GM12878 (cell line): ENCODE measurements around the gene ZFP62. TPM values are rescaled to one million over a fixed set of nuclear protein-coding genes. Genes with fewer than 3 reads are reported as not detected.

Experiments used
- ATAC-seq: fragments of 200-7000 bp; cut with Tn5 transposase; 3 replicates; pipeline ENCODE4 v1.9.1; 2020; ENCODE audit warnings: mild to moderate bottlenecking, moderate library complexity
- BruUV-seq: library from RNA; stranded (reverse); fragments of 400-500 nt; replicated peaks from 2 replicates; lab custom pipeline; 2021; lab: Mats Ljungman, UMichigan
- CTCF ChIA-PET: fragments of 300-600 bp; sonication (Branson Sonifier 250); formaldehyde crosslinking; extraction: SDS; loops from one replicate; lab custom pipeline; 2021; ENCODE audit warnings: inconsistent platforms; lab: Yijun Ruan, JAX
- POLR2A ChIA-PET: fragments of 350-600 bp; formaldehyde crosslinking; extraction: SDS; loops from one replicate; lab custom pipeline; 2021; ENCODE audit warnings: inconsistent platforms; lab: Charles Lee
- RAD21 ChIA-PET: fragments of 300-600 bp; sonication (Branson Sonifier 250); formaldehyde crosslinking; loops from one replicate; lab custom pipeline; 2023; ENCODE audit warnings: antibody characterized with exemption; ENCODE audit not compliant: unreplicated experiment; lab: Charles Lee
- SMC1A ChIA-PET: fragments of 300-600 bp; sonication (Branson Sonifier 250); formaldehyde crosslinking; loops from one replicate; lab custom pipeline; 2023; ENCODE audit not compliant: unreplicated experiment, uncharacterized antibody; lab: Charles Lee
- DNase-seq: peaks from one replicate; pipeline ENCODE4 v3.0.0-alpha.2; 2011; ENCODE audit warnings: low read depth, low spot score
- FAIRE-seq: peaks from 3 replicates; lab custom pipeline; 2011; peaks lifted over from hg19 to GRCh38; lab: Jason Lieb, UNC
- H2AFZ ChIP-seq: 2 replicates; pipeline ENCODE4 v1.6.0; 2011; ENCODE audit warnings: low read depth, low read length, control low read depth; ENCODE audit not compliant: control insufficient read depth
- H3K27ac ChIP-seq: 2 replicates; pipeline ENCODE4 v1.5.1; 2011; ENCODE audit warnings: control low read depth; ENCODE audit not compliant: control insufficient read depth, insufficient read depth
- H3K27me3 ChIP-seq, 2 experiments: replicated peaks in 1 of 2; 2 replicates each; pipeline versions ENCODE4 v1.6.0 to v1.6.1; 2011; ENCODE audit warnings: low read length in 1 of 2; ENCODE audit not compliant: control insufficient read depth in 2 of 2, insufficient read depth in 2 of 2
- H3K36me3 ChIP-seq, 2 experiments: 2 replicates each; pipeline ENCODE4 v1.5.1; 2011; ENCODE audit warnings: low read length in 1 of 2; ENCODE audit not compliant: control insufficient read depth in 2 of 2, insufficient read depth in 2 of 2
- H3K4me1 ChIP-seq: 2 replicates; pipeline ENCODE4 v1.6.1; 2011; ENCODE audit warnings: mild to moderate bottlenecking, low read length, moderate library complexity, mixed read lengths; ENCODE audit not compliant: control insufficient read depth, insufficient read depth
- H3K4me2 ChIP-seq: 2 replicates; pipeline ENCODE4 v1.6.0; 2011; ENCODE audit warnings: control low read depth; ENCODE audit not compliant: control insufficient read depth, insufficient read depth
- H3K4me3 ChIP-seq: fragments of 200-600 bp; sonication (generic); 2 replicates; pipeline ENCODE4 v1.5.1; 2016
- H3K79me2 ChIP-seq: 2 replicates; pipeline ENCODE4 v1.6.0; 2011; ENCODE audit warnings: low read length; ENCODE audit not compliant: control insufficient read depth, insufficient read depth
- H3K9ac ChIP-seq: 2 replicates; pipeline ENCODE4 v1.8.0; 2011; ENCODE audit warnings: low read length, control low read depth, mixed read lengths; ENCODE audit not compliant: control insufficient read depth, insufficient read depth
- H3K9me3 ChIP-seq: replicated peaks from 3 replicates; pipeline ENCODE4 v1.5.1; 2011; ENCODE audit warnings: mild to moderate bottlenecking, low read length; ENCODE audit not compliant: control insufficient read depth, insufficient read depth
- H4K20me1 ChIP-seq: 2 replicates; pipeline ENCODE4 v1.6.0; 2011; ENCODE audit not compliant: control insufficient read depth, insufficient read depth
- BCLAF1 ChIP-seq: fragments of 450-650 bp; IDR thresholded peaks from 2 replicates; pipeline ENCODE4 v1.6.1; 2017; ENCODE audit warnings: antibody characterized with exemption, mild to moderate bottlenecking, moderate library complexity
- BRCA1 ChIP-seq: IDR thresholded peaks from 2 replicates; pipeline ENCODE4 v1.6.1; 2011; ENCODE audit warnings: low read depth, low read length, improper control_type of control experiment
- CBX3 ChIP-seq: fragments of 200-600 bp; sonication (generic); IDR thresholded peaks from 2 replicates; pipeline ENCODE4 v1.6.1; 2016; ENCODE audit warnings: low read depth, borderline replicate concordance
- CBX5 ChIP-seq: sonication (generic); IDR thresholded peaks from 2 replicates; pipeline ENCODE4 v1.6.1; 2016; ENCODE audit warnings: low read depth, moderate library complexity, mild to moderate bottlenecking, inconsistent platforms
- CREB1 ChIP-seq: IDR thresholded peaks from 2 replicates; pipeline ENCODE4 v1.6.1; 2012; ENCODE audit warnings: low read depth, mild to moderate bottlenecking, inconsistent platforms
- CUX1 ChIP-seq: IDR thresholded peaks from 2 replicates; pipeline ENCODE4 v1.6.1; 2012; ENCODE audit warnings: improper control_type of control experiment, low read depth, low read length; ENCODE audit not compliant: insufficient replicate concordance
- HDGF ChIP-seq: fragments of 450-650 bp; IDR thresholded peaks from 2 replicates; pipeline ENCODE4 v1.6.1; 2016; ENCODE audit warnings: antibody characterized with exemption
- IKZF1 ChIP-seq: fragments of 450-650 bp; conservative IDR thresholded peaks from 2 replicates; pipeline ENCODE4 v1.6.1; 2017; ENCODE audit warnings: antibody characterized with exemption, mild to moderate bottlenecking
- JUND ChIP-seq: IDR thresholded peaks from 2 replicates; pipeline ENCODE4 v1.6.1; 2012; ENCODE audit warnings: low read depth, mild to moderate bottlenecking, low read length, improper control_type of control experiment, moderate library complexity
- MLLT1 ChIP-seq: fragments of 450-650 bp; IDR thresholded peaks from 2 replicates; pipeline ENCODE4 v1.6.1; 2016; ENCODE audit warnings: mild to moderate bottlenecking
- PKNOX1 ChIP-seq: fragments of 450-650 bp; IDR thresholded peaks from 2 replicates; pipeline ENCODE4 v1.6.1; 2016; ENCODE audit warnings: mild to moderate bottlenecking
- RB1 ChIP-seq: fragments of 450-650 bp; formaldehyde crosslinking; IDR thresholded peaks from 2 replicates; pipeline ENCODE4 v1.6.1; 2017; ENCODE audit warnings: mild to moderate bottlenecking, borderline replicate concordance
- SREBF2 ChIP-seq: IDR thresholded peaks from 2 replicates; pipeline ENCODE4 v1.6.1; 2012; ENCODE audit warnings: mild to moderate bottlenecking, low read length
- TCF7 ChIP-seq: IDR thresholded peaks from 2 replicates; pipeline ENCODE4 v1.6.1; 2014; ENCODE audit warnings: antibody characterized with exemption, borderline replicate concordance
- ZZZ3 ChIP-seq: IDR thresholded peaks from 2 replicates; pipeline ENCODE4 v1.6.1; 2011; ENCODE audit warnings: low read depth; ENCODE audit not compliant: control insufficient read depth, insufficient read length
- WGBS: methylation state at CpG from one replicate; pipeline ENCODE4 v1.1.6; 2016; ENCODE audit warnings: low lambda C conversion rate; ENCODE audit not compliant: insufficient replicate concordance, insufficient coverage; ENCODE audit errors: missing lambda C conversion rate; 5-methylcytosine and 5-hydroxymethylcytosine counted together
- in situ Hi-C: fragments of 300-500 bp; cut with MboI; formaldehyde crosslinking; loops from 9 replicates; pipeline ENCODE4 v1.14.3; 2018; ENCODE audit warnings: mixed read lengths
- intact Hi-C: fragments of 100-400 bp; cut with micrococcal nuclease; formaldehyde crosslinking; loops from one replicate; pipeline ENCODE4 v1.14.2; 2022; ENCODE audit not compliant: unreplicated experiment
- polyA plus RNA-seq, 11 experiments: library from polyadenylated mRNA; depleted of rRNA in 4 of 11; unstranded in 6 of 11; stranded (reverse) in 5 of 11; fragments of >200 nt; fragmentation: Nextera tagmentation in 4 of 11; fragmentation: Illumina TruSeq in 1 of 11; extraction: Ambion mirVana in 4 of 11; extraction: Trizol in 1 of 11; gene quantifications; 1 replicate in 1 of 11; 2 replicates in 10 of 11; pipeline versions ENCODE4 v1.2.1 to v1.2.3, GENCODE V29; 2011 to 2016; ENCODE audit warnings: inconsistent platforms in 2 of 11, missing spikeins in 2 of 11, low read depth in 1 of 11
- total RNA-seq, 4 experiments: library from RNA; depleted of rRNA in 3 of 4; stranded (reverse); fragments of >200 nt in 3 of 4; fragmentation: Illumina TruSeq in 1 of 4; extraction: Trizol in 1 of 4; gene quantifications; 2 replicates each; pipeline versions ENCODE4 v1.2.1 to v1.2.3, GENCODE V29; 2013 to 2021

Gene ZFP62
- total and polyA plus RNA-seq, 10 of the 15 experiments (the other 5 are each of a cell fraction or from before 2014, with no cell fraction given) = 9.2 to 39.7 (median 21.1) TPM

GRCh38 chr5:180844432-180844831 is 16.6 kb downstream of the ZFP62 start:
- DNase-seq (no peak), ATAC-seq (no peak), FAIRE-seq (no peak)
- ChIA-PET CTCF (no interaction called here), RAD21 (no interaction called here), SMC1A (no interaction called here), POLR2A (interaction anchor here (0.6 kb wide), 1 partner anchor 72 kb away, joined by 4 read pairs; no protein-coding TSS in a partner anchor)
- Histone ChIP-seq H2AFZ (no peak overlapping the region), H3K4me2 (no peak overlapping the region), H4K20me1 (no peaks in the 10 kb centered on the region), H3K79me2 (no peaks in the 10 kb centered on the region), H3K4me3 (no peak overlapping the region), H3K9ac (no peak overlapping the region), H3K9me3 (peaks cover 13% of the 10 kb centered on the region), H3K4me1 (no peaks in the 10 kb centered on the region), H3K27ac (no peak overlapping the region), H3K36me3 (peaks cover under 1 to 2% of the 10 kb centered on the region in 2 experiments; a peak in 3 of 4 replicates), H3K27me3 (no peaks in the 10 kb centered on the region)
- BruUV-seq = no TSS peak
- intact Hi-C loops (no loop called here), in situ Hi-C loops (no loop called here)
- 98% methylated on average over 3 of the region's 3 CpGs for WGBS
- TF ChIP-seq ZZZ3 = no peak
- no peak for TF ChIP-seq BRCA1
- no peak for TF ChIP-seq RB1
- no peak for TF ChIP-seq SREBF2
- no peak for TF ChIP-seq IKZF1
- TF ChIP-seq JUND = no peak
- TF ChIP-seq BCLAF1 = no peak
- TF ChIP-seq CBX3 = no peak
- no peak for TF ChIP-seq CUX1
- no peak for TF ChIP-seq MLLT1
- TF ChIP-seq HDGF = no peak
- TF ChIP-seq PKNOX1 = no peak
- no peak for TF ChIP-seq TCF7
- TF ChIP-seq CREB1 = no peak
- no peak for TF ChIP-seq CBX5
